Endothelial cell of umbilical vein (primary cell): ENCODE measurements around the gene SPIRE1.

Experiments
- EZH2 ChIP-seq: IDR thresholded peaks from 2 replicates; pipeline ENCODE4 v1.6.1; 2012; ENCODE audit warnings: borderline replicate concordance, low read depth, mild to moderate bottlenecking, moderate library complexity, low read length, inconsistent platforms; ENCODE audit not compliant: severe bottlenecking
- FOS ChIP-seq: IDR thresholded peaks from 2 replicates; pipeline ENCODE4 v1.6.1; 2011; ENCODE audit warnings: mild to moderate bottlenecking, low read length, moderate library complexity, borderline replicate concordance; ENCODE audit not compliant: insufficient read depth
- GATA2 ChIP-seq: IDR thresholded peaks from 2 replicates; pipeline ENCODE4 v1.7.0; 2011; ENCODE audit warnings: low read depth, mild to moderate bottlenecking, moderate library complexity, mixed read lengths, low read length; ENCODE audit not compliant: insufficient read length, insufficient read depth
- JUN ChIP-seq: IDR thresholded peaks from 2 replicates; pipeline ENCODE4 v1.6.1; 2011; ENCODE audit warnings: borderline replicate concordance, low read depth; ENCODE audit not compliant: insufficient read length, insufficient read depth
- MYC ChIP-seq: IDR thresholded peaks from one replicate; pipeline ENCODE4 v1.6.1; 2011; ENCODE audit warnings: mild to moderate bottlenecking, low read depth, low read length
- POLR2A ChIP-seq: IDR thresholded peaks from 2 replicates; pipeline ENCODE4 v1.6.1; 2012; ENCODE audit warnings: low read depth, mild to moderate bottlenecking, control low read depth, low read length
- POLR2AphosphoS5 ChIP-seq: IDR thresholded peaks from 2 replicates; pipeline ENCODE4 v1.6.1; 2012; ENCODE audit warnings: low read depth, mild to moderate bottlenecking, control low read depth, low read length, moderate library complexity; ENCODE audit not compliant: insufficient read depth
- TF ChIP-seq, protein P1 (sequence below), 2 donors: IDR thresholded peaks; 1 replicate in 1 of 2; 2 replicates in 1 of 2; pipeline ENCODE4 v1.5.1; 2011; ENCODE audit warnings: low read length in 2 of 2, mild to moderate bottlenecking in 2 of 2, moderate library complexity in 2 of 2, control low read depth in 1 of 2, inconsistent platforms in 1 of 2, low read depth in 1 of 2; ENCODE audit not compliant: insufficient read depth in 1 of 2; ENCODE audit errors: extremely low read depth in 1 of 2
- TF ChIP-seq, protein P2 (sequence below): IDR thresholded peaks from 2 replicates; pipeline ENCODE4 v1.6.1; 2011; ENCODE audit not compliant: insufficient read depth, insufficient read length

DNA sequence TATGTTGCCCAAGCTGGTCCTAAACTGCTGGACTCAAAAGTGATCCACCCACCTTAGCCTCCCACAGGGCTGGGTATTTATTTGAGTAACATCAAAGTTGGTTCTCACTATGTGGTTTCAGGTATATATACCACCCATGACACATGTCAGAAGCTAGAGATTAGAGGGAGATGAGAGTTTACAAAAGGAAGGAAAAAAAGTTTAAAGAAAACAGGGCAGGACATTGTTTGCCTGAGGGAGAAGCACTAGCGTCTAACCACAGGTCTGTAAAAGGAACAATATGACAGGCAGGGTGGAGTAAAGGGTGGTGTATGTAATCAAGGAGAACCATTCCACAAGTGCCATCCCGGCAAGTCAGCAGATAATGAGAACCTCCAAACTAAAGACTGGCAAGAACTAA lies 36.1 kb upstream of the SPIRE1 start:
- TF ChIP-seq, protein P1, sequence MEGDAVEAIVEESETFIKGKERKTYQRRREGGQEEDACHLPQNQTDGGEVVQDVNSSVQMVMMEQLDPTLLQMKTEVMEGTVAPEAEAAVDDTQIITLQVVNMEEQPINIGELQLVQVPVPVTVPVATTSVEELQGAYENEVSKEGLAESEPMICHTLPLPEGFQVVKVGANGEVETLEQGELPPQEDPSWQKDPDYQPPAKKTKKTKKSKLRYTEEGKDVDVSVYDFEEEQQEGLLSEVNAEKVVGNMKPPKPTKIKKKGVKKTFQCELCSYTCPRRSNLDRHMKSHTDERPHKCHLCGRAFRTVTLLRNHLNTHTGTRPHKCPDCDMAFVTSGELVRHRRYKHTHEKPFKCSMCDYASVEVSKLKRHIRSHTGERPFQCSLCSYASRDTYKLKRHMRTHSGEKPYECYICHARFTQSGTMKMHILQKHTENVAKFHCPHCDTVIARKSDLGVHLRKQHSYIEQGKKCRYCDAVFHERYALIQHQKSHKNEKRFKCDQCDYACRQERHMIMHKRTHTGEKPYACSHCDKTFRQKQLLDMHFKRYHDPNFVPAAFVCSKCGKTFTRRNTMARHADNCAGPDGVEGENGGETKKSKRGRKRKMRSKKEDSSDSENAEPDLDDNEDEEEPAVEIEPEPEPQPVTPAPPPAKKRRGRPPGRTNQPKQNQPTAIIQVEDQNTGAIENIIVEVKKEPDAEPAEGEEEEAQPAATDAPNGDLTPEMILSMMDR (IDR thresholded peaks at IDR 0.05; ENCODE audit: extremely low read depth in 1 of 2, insufficient read depth in 1 of 2, low read depth in 1 of 2, low read length in 2 of 2): no peak
- TF ChIP-seq POLR2A: no peak
- TF ChIP-seq FOS: no peak
- no peak for TF ChIP-seq POLR2AphosphoS5
- TF ChIP-seq EZH2: no peak
- TF ChIP-seq, protein P2, sequence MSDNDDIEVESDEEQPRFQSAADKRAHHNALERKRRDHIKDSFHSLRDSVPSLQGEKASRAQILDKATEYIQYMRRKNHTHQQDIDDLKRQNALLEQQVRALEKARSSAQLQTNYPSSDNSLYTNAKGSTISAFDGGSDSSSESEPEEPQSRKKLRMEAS: no peak
- TF ChIP-seq GATA2: no peak
- no peak for TF ChIP-seq MYC
- TF ChIP-seq JUN: no peak
